ENCODE measurements around the gene FAM180A. TPM values are rescaled to one million over a fixed set of nuclear protein-coding genes. Genes with fewer than 3 reads are reported as not detected.

FAM180A gene
- polyA plus RNA-seq, 1 donor (not counting 4 experiments of a cell fraction or from before 2014, with no cell fraction given): 0.73 TPM

DNA sequence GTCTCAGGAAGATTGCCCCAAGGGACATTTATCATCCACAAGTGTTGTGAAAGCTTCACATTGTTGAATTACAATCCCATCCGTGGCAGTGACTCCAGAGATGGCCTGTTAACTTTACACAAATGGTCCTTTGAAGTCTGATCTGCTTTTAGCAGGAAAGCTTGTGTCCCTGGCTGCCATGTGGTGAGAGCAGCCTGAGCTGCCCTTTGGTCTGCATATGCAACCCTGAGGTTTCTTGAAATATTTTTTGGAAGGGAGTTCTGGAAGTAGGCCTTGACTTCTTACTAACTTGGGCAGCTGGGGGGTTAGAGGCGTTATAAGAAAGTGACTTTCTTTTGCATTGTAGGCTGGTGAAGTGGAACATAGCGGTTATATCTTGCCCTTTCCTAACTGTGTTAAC, 41.3 kb upstream of the FAM180A start:
- Histone ChIP-seq H3K27ac (ENCODE audit: control insufficient read depth, insufficient read depth, low read length) (no peak overlapping the region), H3K4me2 (ENCODE audit: control insufficient read depth, extremely low read depth, insufficient read depth, low read depth, low read length) (no peak overlapping the region)

DNA sequence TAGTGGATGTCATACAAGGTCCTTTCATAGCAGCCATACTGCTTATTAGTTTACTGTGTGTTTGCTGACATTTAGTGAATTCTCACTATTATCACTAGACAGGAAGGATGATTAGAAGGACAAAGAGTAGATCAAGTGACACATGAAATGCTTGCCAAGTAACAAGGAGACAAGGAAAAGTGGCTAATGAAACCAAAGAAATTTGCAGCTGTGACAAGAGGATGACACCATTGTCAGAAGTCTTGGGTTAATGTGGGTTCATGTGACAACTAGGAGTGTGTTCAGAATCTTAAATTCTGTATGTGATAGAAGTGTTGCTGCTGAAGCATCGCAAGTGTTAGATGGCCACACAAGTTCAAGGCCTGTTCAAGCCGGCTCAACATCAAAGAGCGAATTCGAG, 40.8 kb upstream of the FAM180A start:
- no peak overlapping the region for H3K4me2 ChIP-seq (ENCODE audit: control insufficient read depth, extremely low read depth, insufficient read depth, low read depth, low read length)
- FAIRE-seq (peak; percentile 9), DNase-seq (ENCODE audit: low read depth, low spot score) (no peak)
- no peaks in the 10 kb centered on the region for H3K9me1 ChIP-seq (ENCODE audit: control insufficient read depth, extremely low read depth, insufficient read depth, low read length)
- dilution Hi-C loops (cut with MboI; ENCODE audit: extremely low pct_ligation_motif_present, low sequenced_read_pairs): no loop called here
- TF ChIP-seq EZH2 (IDR thresholded peaks at IDR 0.05; ENCODE audit: low read length): no peak
- TF ChIP-seq, protein P1, sequence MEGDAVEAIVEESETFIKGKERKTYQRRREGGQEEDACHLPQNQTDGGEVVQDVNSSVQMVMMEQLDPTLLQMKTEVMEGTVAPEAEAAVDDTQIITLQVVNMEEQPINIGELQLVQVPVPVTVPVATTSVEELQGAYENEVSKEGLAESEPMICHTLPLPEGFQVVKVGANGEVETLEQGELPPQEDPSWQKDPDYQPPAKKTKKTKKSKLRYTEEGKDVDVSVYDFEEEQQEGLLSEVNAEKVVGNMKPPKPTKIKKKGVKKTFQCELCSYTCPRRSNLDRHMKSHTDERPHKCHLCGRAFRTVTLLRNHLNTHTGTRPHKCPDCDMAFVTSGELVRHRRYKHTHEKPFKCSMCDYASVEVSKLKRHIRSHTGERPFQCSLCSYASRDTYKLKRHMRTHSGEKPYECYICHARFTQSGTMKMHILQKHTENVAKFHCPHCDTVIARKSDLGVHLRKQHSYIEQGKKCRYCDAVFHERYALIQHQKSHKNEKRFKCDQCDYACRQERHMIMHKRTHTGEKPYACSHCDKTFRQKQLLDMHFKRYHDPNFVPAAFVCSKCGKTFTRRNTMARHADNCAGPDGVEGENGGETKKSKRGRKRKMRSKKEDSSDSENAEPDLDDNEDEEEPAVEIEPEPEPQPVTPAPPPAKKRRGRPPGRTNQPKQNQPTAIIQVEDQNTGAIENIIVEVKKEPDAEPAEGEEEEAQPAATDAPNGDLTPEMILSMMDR (optimal IDR thresholded peaks at IDR 0.05 in 1 of 3, IDR thresholded peaks at IDR 0.05 in 1 of 3, conservative IDR thresholded peaks at IDR 0.05 in 1 of 3; ENCODE audit: extremely low read depth in 1 of 3, insufficient read depth in 2 of 3, low read length in 3 of 3): no peak
- no peaks in the 10 kb centered on the region for H3K36me3 ChIP-seq (ENCODE audit: control insufficient read depth in 2 of 2, extremely low read depth in 1 of 2, insufficient read depth in 2 of 2, low read length in 2 of 2)
- peaks cover under 1% of the 10 kb centered on the region for H3K27me3 ChIP-seq (ENCODE audit: control insufficient read depth, extremely low read depth, insufficient read depth, low read length)
- H3K9ac ChIP-seq (ENCODE audit: control insufficient read depth, extremely low read depth, insufficient read depth, low read length): no peak overlapping the region
- no peak overlapping the region for H3K27ac ChIP-seq (ENCODE audit: control insufficient read depth, insufficient read depth, low read length)
- no peak overlapping the region for H2AFZ ChIP-seq (ENCODE audit: control insufficient read depth, low read length)
- H3K4me1 ChIP-seq (ENCODE audit: control insufficient read depth, extremely low read depth, insufficient read depth, low read length): no peaks in the 10 kb centered on the region
- H3K79me2 ChIP-seq (ENCODE audit: control insufficient read depth, insufficient read depth, low read length): no peaks in the 10 kb centered on the region
- no peaks in the 10 kb centered on the region for H4K20me1 ChIP-seq (ENCODE audit: control insufficient read depth, extremely low read depth, insufficient read depth, low read length)
- H3K4me3 ChIP-seq (ENCODE audit: control insufficient read depth in 2 of 3, extremely low read depth in 1 of 3, insufficient read depth in 2 of 3, low read depth in 1 of 3, low read length in 3 of 3): no peak overlapping the region
- H3K9me3 ChIP-seq (ENCODE audit: control insufficient read depth, low read depth, low read length): no peaks in the 10 kb centered on the region

More for the DNA sequence above, 41.3 kb upstream of the FAM180A start:
- H3K36me3 ChIP-seq (ENCODE audit: control insufficient read depth in 2 of 2, extremely low read depth in 1 of 2, insufficient read depth in 2 of 2, low read length in 2 of 2): no peaks in the 10 kb centered on the region
- no peak overlapping the region for H3K4me3 ChIP-seq (ENCODE audit: control insufficient read depth in 2 of 3, extremely low read depth in 1 of 3, insufficient read depth in 2 of 3, low read depth in 1 of 3, low read length in 3 of 3)
- DNase-seq (ENCODE audit: low read depth, low spot score) (no peak), FAIRE-seq (no peak)
- dilution Hi-C loops (cut with MboI; ENCODE audit: extremely low pct_ligation_motif_present, low sequenced_read_pairs): no loop called here
- TF ChIP-seq, protein P1 (optimal IDR thresholded peaks at IDR 0.05 in 1 of 3, IDR thresholded peaks at IDR 0.05 in 1 of 3, conservative IDR thresholded peaks at IDR 0.05 in 1 of 3; ENCODE audit: extremely low read depth in 1 of 3, insufficient read depth in 2 of 3, low read length in 3 of 3): no peak
- TF ChIP-seq EZH2 (IDR thresholded peaks at IDR 0.05; ENCODE audit: low read length): no peak
- H3K9me3 ChIP-seq (ENCODE audit: control insufficient read depth, low read depth, low read length): no peaks in the 10 kb centered on the region
- H2AFZ ChIP-seq (ENCODE audit: control insufficient read depth, low read length): no peak overlapping the region
- no peaks in the 10 kb centered on the region for H4K20me1 ChIP-seq (ENCODE audit: control insufficient read depth, extremely low read depth, insufficient read depth, low read length)
- no peak overlapping the region for H3K9ac ChIP-seq (ENCODE audit: control insufficient read depth, extremely low read depth, insufficient read depth, low read length)
- no peaks in the 10 kb centered on the region for H3K4me1 ChIP-seq (ENCODE audit: control insufficient read depth, extremely low read depth, insufficient read depth, low read length)
- H3K27me3 ChIP-seq (ENCODE audit: control insufficient read depth, extremely low read depth, insufficient read depth, low read length): no peaks in the 10 kb centered on the region
- H3K79me2 ChIP-seq (ENCODE audit: control insufficient read depth, insufficient read depth, low read length): no peaks in the 10 kb centered on the region
- H3K9me1 ChIP-seq (ENCODE audit: control insufficient read depth, extremely low read depth, insufficient read depth, low read length): no peaks in the 10 kb centered on the region

Data from keratinocyte (primary cell).